Measurements from ENCODE around the gene LOC101059915.

DNA sequence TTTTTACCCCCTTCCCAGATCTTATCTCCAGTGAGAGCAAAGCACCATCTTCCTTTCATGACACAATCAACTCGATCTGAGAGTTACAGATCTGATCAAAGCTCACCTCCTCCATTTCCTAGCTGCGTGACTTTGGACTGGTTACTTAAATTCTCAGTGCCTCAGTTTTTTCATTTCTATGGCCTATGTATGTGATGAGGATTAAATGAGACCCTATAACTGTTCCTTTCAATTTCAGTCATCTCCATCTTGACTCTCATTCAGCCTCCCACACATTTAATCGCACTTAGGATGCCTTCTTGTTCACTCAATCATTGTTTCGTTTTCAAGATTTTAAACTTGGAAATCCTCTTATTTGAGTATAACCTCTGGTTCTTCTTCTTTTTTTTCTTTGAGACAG is 28.9 kb upstream of the LOC101059915 start:
- TF ChIP-seq, protein P1, sequence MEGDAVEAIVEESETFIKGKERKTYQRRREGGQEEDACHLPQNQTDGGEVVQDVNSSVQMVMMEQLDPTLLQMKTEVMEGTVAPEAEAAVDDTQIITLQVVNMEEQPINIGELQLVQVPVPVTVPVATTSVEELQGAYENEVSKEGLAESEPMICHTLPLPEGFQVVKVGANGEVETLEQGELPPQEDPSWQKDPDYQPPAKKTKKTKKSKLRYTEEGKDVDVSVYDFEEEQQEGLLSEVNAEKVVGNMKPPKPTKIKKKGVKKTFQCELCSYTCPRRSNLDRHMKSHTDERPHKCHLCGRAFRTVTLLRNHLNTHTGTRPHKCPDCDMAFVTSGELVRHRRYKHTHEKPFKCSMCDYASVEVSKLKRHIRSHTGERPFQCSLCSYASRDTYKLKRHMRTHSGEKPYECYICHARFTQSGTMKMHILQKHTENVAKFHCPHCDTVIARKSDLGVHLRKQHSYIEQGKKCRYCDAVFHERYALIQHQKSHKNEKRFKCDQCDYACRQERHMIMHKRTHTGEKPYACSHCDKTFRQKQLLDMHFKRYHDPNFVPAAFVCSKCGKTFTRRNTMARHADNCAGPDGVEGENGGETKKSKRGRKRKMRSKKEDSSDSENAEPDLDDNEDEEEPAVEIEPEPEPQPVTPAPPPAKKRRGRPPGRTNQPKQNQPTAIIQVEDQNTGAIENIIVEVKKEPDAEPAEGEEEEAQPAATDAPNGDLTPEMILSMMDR (IDR thresholded peaks at IDR 0.05) = no peak
- TF ChIP-seq POLR2A (IDR thresholded peaks at IDR 0.05; ENCODE audit: low read depth) (no peak), POLR2AphosphoS5 (IDR thresholded peaks at IDR 0.05) (no peak)
